NT2/D1 (cell line): ENCODE data around the gene EPB41L5.

ENCODE experiments used
- YY1 ChIP-seq: IDR thresholded peaks from 2 replicates; pipeline ENCODE4 v1.6.1; 2011; ENCODE audit not compliant: insufficient read length, insufficient read depth
- ZNF274 ChIP-seq: IDR thresholded peaks from 2 replicates; pipeline ENCODE4 v1.6.1; 2011; ENCODE audit warnings: mild to moderate bottlenecking, low read depth, low read length

DNA sequence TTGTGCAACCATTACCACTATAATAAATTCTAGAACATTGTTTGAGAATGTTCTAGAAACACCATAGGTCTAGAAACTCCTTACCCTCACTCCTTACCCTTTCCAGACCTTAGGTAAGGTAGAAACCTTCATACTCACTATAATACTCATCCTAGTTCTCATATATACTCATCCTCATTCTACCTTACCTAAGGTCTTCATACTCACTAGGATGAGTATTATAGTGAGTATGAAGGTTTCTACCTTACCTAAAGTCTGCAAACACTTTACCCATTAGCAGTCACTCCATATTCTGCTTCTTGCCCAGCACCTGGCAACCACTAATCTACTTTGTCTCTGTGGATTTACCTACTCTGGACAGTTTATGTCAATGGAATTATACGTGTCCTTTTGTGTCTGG lies 135.4 kb downstream of the EPB41L5 start:
- no peak for TF ChIP-seq ZNF274
- no peak for TF ChIP-seq YY1
